ENCODE results near the gene ART3.

ART3 gene

GRCh38 chr4:76074993-76075600 is 588 bp downstream of the ART3 start:
- no peak for DNase-seq

DNA sequence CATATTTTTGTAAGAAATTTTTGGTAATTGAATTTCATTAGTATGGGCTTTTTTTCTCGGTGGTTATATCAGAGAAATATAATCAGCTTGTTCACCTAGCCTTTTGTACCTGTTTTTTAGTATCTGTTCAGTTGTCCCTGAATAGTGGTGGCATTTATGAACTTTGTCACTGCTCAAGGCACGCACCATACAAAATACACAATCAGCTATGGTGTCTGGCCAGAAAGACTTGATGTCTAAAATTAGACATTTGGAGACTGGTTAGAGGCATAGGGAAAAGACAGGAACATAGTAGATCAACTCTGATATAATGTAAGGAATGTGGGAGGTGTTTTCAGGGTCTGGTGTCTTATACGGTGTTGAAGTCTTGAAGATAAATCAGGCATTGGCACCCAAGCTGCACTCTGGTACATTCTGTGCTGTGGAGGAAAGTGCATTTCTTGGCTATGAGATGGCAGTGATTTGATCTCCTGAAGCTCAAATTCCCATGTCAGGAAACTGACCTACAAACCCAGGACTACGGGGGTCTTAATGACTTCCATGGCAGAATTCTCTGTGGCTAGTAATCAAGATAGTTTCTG is 3.6 kb downstream of the ART3 start:
- DNase-seq = no peak

GRCh38 chr4:76083386-76083988 is 9.0 kb downstream of the ART3 start:
- DNase-seq = no peak

GRCh38 chr4:76084542-76084941 is 10.0 kb downstream of the ART3 start:
- no peak for DNase-seq

DNA sequence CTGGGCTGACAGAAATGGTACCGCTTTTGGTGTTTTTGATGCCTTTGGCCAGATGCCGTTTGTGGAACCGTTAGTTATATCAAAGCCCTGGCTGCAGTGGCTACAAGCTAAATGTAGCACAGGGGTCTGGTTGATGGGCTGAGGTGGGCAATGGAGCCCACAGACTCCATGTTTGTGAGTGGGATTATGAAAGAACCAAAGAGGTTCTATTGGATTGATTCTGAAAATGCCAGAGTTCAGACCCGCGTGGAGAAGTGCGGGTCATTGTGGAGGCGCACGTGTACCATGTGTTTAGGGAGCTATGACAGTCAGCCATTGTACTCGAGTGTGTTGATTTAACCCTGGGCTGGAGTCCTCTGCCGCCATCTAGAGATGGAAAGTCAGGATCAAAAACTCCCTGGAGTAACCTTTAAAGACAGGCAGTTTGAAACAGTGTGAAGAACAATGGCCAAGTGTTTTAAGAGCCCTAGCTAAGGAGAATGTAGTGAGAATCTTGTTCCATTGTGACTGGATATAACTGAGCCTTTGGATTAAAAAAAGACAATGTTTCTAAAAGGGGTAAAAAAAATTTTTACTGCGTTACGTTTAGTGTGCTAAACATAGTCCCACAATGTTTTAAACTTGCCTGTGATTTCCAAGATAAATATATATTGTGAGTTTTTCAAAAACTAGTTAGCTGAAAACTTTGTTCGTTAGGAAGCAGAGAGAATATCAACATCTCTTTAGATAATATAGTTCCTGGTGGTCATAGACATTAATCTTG is 12.7 kb downstream of the ART3 start:
- DNase-seq = peak; percentile 1

- DNase-seq = no peak
These were observed 14.2 kb downstream of the ART3 start for GRCh38 chr4:76088719-76089118.

DNA sequence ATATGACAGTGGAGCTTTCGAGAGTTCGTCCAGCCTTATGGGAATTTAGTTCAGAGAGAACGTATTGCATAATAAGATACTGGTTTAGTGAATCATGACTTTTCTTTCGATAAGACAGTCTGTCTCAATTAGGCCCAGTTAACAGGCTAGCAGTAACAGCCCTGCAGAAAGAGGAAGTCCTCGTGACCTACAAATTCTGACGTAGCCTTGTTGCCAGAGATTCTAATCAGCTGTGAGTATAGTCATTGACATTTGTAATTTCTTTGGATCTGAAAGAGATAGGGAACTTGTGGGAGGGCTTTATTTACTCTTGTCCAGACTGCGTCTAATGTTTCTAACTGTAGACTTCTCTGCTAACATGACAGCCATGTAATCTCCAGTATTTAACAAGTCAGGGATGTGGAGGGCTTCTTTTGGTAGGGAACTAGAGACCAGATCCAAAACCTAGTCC is 15.8 kb downstream of the ART3 start:
- DNase-seq = no peak

- DNase-seq = no peak
These were observed 16.5 kb downstream of the ART3 start for GRCh38 chr4:76091052-76091451.

DNA sequence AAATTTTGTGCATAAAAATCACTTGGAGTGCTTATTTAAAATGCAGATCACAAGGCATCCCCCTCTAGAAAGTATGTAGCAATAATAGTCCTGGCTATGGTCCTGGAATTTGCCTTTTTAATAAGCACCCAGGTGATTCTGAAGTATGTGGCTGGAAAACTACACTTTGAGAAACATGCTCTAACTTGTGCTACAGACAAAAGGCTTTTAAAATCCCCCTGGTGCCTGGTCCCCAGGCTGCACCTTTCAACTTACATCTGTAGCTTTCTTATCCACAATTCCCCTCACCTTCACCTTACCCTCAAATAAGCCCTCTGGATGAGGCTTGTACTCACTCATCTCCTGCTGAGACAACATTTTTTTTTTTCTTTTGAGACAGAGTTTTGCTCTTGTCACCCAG is 21.1 kb downstream of the ART3 start:
- no peak for DNase-seq

DNA sequence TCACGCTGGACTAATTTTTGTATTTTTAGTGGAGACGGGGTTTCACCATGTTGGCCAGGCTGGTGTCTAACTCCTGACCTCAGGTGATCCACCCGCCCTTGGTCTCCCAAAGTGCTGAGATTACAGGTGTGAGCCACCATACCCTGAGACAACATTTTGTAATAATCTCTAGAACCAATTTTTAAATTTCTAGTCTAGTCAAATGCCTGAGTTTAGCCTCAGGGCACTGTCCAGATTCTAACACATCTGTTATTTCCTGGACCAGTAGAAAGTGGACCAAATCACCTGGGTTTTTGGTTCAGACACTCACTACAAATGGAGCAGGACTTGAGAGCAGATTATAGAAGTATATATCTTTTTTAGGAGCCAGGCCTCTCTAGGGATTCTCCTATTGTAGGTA is 21.6 kb downstream of the ART3 start:
- DNase-seq = no peak

DNA sequence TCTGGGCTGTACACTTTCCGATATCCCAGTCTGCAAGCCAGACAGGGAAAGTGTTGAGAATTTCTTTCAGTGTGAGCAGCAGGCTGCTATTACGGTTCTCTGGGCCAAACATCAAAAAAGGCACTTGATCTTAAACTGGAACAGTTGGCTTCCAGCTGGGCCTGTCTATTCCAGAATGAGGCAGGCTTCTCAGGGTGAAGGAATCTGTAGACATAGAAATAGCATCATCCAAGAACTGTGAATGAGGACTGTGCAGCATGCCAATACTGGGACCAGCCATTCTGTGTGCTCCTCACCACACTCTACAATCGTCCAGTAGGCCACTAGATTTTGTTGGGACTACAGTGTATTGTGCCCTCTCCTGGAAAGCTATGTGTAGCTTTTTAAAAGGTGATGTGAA is 31.1 kb downstream of the ART3 start:
- DNase-seq = no peak

DNA sequence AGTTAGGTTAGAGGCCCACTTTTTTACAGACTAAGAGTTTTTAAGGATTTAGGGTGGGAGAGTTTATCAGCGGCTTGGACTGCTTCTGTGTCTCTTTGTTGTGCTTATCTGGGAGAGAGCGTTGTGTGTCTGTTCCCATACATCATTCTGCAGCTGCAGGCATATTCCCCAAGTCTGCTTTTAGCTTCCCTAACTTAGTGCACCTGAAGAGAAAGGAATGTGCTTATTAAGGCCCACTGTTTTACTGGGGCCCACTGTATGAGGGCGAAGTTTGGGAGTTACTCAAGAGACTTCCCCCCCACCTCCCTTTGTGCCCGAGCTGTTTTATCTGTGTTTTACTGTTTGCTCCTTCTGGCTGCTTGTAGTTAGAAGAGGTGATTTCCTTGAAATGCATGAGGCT is 31.9 kb downstream of the ART3 start:
- DNase-seq = no peak

DNA sequence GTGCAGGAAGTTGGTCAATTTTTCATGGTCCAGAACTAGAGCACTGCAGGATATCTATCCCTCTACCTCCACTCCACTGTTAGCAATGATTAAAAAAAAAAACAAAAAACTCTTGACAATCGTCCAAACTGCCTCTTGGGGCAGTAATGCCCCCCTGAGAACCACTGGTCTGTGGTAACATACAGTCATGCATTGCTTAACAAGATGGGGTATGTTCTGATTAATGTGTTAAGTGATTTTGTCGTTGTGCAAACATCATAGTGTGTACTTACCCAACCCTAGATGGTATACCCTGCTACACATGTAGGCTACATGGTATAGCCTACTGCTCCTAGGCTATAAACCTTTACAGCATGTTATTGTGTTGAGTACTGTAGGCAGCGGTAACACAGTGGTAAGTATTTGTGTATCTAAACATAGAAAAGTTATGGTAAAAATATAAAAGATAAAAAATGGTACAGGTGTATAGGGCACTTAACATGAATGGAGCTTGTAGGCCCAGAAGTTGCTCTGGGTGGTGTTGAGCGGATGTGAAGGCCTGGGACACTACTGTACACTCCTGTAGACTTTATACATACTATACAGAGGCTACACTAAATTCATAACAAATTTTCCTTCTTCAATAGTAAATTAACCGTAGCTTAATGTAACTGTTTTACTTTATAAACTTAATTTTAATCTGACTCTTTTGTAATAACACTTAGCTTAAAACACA is 34.1 kb downstream of the ART3 start:
- no peak for DNase-seq

DNA sequence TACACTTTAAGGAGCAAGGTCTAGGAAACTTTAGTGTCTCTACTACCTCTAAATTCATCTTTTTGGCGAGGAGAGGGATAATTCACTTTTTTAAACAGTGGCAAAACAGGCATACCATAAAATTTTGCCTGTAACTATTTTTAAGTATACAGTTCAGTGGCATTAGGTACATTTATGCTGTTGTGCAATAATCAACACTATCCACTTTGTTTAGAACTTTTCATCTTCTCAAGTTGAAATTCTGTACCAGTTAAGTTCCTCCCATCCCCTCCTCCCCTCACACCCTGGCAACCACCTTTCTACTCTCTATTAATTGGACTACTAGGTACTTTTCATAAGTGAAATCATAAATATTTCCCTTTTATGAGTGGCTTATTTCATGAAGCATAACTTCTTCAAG is 42.3 kb downstream of the ART3 start:
- DNase-seq = no peak

- no peak for DNase-seq
These were observed 43.0 kb downstream of the ART3 start for GRCh38 chr4:76117536-76117935.

DNA sequence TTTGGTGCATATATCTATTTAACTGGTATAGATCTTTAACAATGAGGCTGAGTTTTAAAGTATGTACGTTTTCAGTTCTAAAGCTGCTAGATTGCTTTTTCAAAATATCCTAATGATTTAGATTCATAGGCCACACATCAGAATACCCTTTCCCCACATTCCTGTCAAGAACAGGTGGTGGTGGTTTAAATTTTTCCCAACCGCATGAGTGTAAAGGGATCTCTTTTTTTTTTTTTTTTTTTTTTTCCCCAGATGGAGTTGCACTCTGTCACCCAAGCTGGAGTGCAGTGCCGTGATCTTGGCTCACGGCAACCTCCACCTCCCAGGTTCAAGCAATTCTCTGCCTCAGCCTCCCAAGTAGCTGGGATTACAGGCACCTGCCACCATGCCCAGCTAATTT is 45.7 kb downstream of the ART3 start:
- no peak for DNase-seq

- no peak for DNase-seq
These were observed 51.3 kb downstream of the ART3 start for GRCh38 chr4:76125816-76126215.

DNA sequence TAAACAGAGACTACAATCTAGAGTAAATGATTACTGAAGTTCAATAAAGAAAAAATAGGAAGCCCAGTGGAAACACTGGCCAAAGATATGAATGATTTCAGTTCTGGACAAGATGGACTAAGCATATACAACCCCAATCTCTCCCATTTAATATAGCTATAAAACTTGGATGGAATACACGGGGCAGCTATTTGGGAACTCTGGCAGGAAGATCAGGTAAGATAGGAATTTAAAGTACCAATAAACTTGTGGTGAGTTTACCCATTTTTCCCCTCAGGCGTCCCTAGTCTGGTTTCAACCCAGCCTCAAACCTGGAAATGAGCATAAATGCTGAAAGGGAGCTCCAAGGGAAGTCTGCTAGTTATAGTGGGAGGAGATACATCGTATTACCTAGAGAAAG is 53.2 kb downstream of the ART3 start:
- DNase-seq = no peak

DNA sequence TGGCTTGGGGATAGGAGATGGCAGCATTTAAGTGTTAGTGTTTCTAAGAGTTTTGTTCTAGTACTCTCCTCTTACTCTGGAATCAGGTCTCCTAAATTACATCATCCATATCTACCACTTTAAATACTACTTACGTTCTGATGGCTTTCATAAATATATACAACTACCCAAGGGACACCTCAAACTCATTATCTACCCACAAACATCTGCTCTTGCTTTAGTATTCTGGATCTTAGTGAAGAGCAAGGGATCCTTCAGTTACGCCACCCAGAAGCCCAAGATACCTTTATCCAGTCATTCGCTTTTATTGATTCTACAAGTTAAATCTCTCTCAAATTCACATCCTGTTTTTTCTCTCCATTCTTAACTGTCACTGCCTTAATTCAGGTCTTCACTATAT is 66.7 kb downstream of the ART3 start:
- no peak for DNase-seq

- no peak for DNase-seq
These were observed 70.0 kb downstream of the ART3 start for GRCh38 chr4:76144546-76144945.

- DNase-seq = peak; percentile 78
These were observed 73.1 kb downstream of the ART3 start for GRCh38 chr4:76147454-76148141.

- peak; percentile 91 for DNase-seq
These were observed 73.8 kb downstream of the ART3 start, which contains the start of gene NUP54 for GRCh38 chr4:76148142-76148865. Gene NUP54, minus strand, starts transcription at chr4:76148397. Its CDS starts 23 bp downstream, at chr4:76148374.
